Liver (tissue), 9 donors: ENCODE results near the gene S100PBP. TPM values are rescaled to one million over a fixed set of nuclear protein-coding genes. Genes with fewer than 3 reads are reported as not detected.

Experiments used
- DNase-seq: peaks from one replicate; pipeline ENCODE4 v3.0.0-alpha.2; 2017; ENCODE audit warnings: low spot score
- H3K27ac ChIP-seq, 2 donors: one replicate each; pipeline ENCODE4 v1.7.0; 2013; ENCODE audit warnings: inconsistent platforms in 2 of 2, low read length in 2 of 2, control low read depth in 1 of 2, low read depth in 1 of 2, mild to moderate bottlenecking in 1 of 2
- H3K27me3 ChIP-seq, 4 donors: one replicate each; pipeline versions ENCODE4 v1.6.1 to v1.7.0; 2013; ENCODE audit warnings: low read length in 3 of 4, inconsistent platforms in 1 of 4, mild to moderate bottlenecking in 1 of 4, moderate library complexity in 1 of 4; ENCODE audit not compliant: control insufficient read depth in 4 of 4, insufficient read depth in 4 of 4
- H3K36me3 ChIP-seq, 4 donors: one replicate each; pipeline versions ENCODE4 v1.6.1 to v1.7.0; 2013; ENCODE audit warnings: low read length in 3 of 4, mild to moderate bottlenecking in 3 of 4, low read depth in 1 of 4, moderate library complexity in 1 of 4; ENCODE audit not compliant: control insufficient read depth in 4 of 4, insufficient read depth in 3 of 4
- H3K4me1 ChIP-seq, 4 donors: one replicate each; pipeline versions ENCODE4 v1.6.1 to v1.7.0; 2013; ENCODE audit warnings: low read length in 3 of 4, mild to moderate bottlenecking in 3 of 4, moderate library complexity in 1 of 4; ENCODE audit not compliant: control insufficient read depth in 4 of 4, insufficient read depth in 4 of 4
- H3K4me3 ChIP-seq, 3 donors: one replicate each; pipeline versions ENCODE4 v1.6.1 to v1.7.0; 2013; ENCODE audit warnings: low read length in 3 of 3, control low read depth in 1 of 3, low read depth in 1 of 3, mild to moderate bottlenecking in 1 of 3
- H3K9ac ChIP-seq, 2 donors: one replicate each; pipeline ENCODE4 v1.7.0; 2013; ENCODE audit warnings: low read length in 2 of 2, mild to moderate bottlenecking in 2 of 2, moderate library complexity in 2 of 2, control low read depth in 1 of 2, low read depth in 1 of 2
- H3K9me3 ChIP-seq, 4 donors: one replicate each; pipeline versions ENCODE4 v1.6.1 to v1.7.0; 2013; ENCODE audit warnings: low read length in 3 of 4; ENCODE audit not compliant: control insufficient read depth in 4 of 4
- EGR1 ChIP-seq, 2 donors: IDR thresholded peaks; 2 replicates each; pipeline ENCODE4 v1.6.1; 2016 to 2018; ENCODE audit warnings: antibody characterized with exemption in 2 of 2, low read depth in 2 of 2
- FOXA1 ChIP-seq: IDR thresholded peaks from 2 replicates; pipeline ENCODE4 v1.6.1; 2016; ENCODE audit warnings: antibody characterized with exemption
- FOXA2 ChIP-seq: IDR thresholded peaks from 2 replicates; pipeline ENCODE4 v1.6.1; 2016; ENCODE audit warnings: antibody characterized with exemption
- HNF4A ChIP-seq, 2 donors: conservative IDR thresholded peaks; 2 replicates each; pipeline ENCODE4 v1.6.1; 2016; ENCODE audit warnings: antibody characterized with exemption in 2 of 2, mild to moderate bottlenecking in 2 of 2
- HNF4G ChIP-seq: IDR thresholded peaks from 2 replicates; pipeline ENCODE4 v1.6.1; 2016; ENCODE audit warnings: antibody characterized with exemption
- JUND ChIP-seq, 2 donors: IDR thresholded peaks; 2 replicates each; pipeline ENCODE4 v1.6.1; 2016; ENCODE audit warnings: antibody characterized with exemption in 2 of 2
- NR2F2 ChIP-seq: IDR thresholded peaks from 2 replicates; pipeline ENCODE4 v1.6.1; 2016; ENCODE audit warnings: antibody characterized with exemption
- RAD21 ChIP-seq, 2 donors: IDR thresholded peaks; 2 replicates each; pipeline ENCODE4 v1.6.1; 2016; ENCODE audit warnings: antibody characterized with exemption in 2 of 2, mild to moderate bottlenecking in 2 of 2
- RXRA ChIP-seq, 2 donors: IDR thresholded peaks; 2 replicates each; pipeline ENCODE4 v1.6.1; 2017 to 2018; ENCODE audit warnings: antibody characterized with exemption in 2 of 2, mild to moderate bottlenecking in 1 of 2
- SP1 ChIP-seq: IDR thresholded peaks from 2 replicates; pipeline ENCODE4 v1.6.1; 2018; ENCODE audit warnings: antibody characterized with exemption, mild to moderate bottlenecking
- TAF1 ChIP-seq: conservative IDR thresholded peaks from 2 replicates; pipeline ENCODE4 v1.6.1; 2016; ENCODE audit warnings: antibody characterized with exemption, mild to moderate bottlenecking
- YY1 ChIP-seq: IDR thresholded peaks from 2 replicates; pipeline ENCODE4 v1.6.1; 2016; ENCODE audit warnings: antibody characterized with exemption, mild to moderate bottlenecking
- WGBS: extraction: QIAGEN DNeasy Blood & Tissue Kit; methylation state at CpG from one replicate; pipeline ENCODE4 v1.1.7; 2013; 5-methylcytosine and 5-hydroxymethylcytosine counted together
- polyA plus RNA-seq, 2 donors: library from polyadenylated mRNA; stranded (reverse) in 1 of 2; unstranded in 1 of 2; fragments of 200-250 nt in 1 of 2; fragments of >200 nt in 1 of 2; fragmentation: Nextera tagmentation in 1 of 2; extraction: Ambion mirVana in 1 of 2; gene quantifications; one replicate each; pipeline versions ENCODE4 v1.2.1 to v1.2.3, GENCODE V29; 2013 to 2015
- total RNA-seq, 2 donors: library from RNA; depleted of rRNA; stranded (reverse); fragments of >200 nt; gene quantifications; one replicate each; pipeline ENCODE4 v1.2.3, GENCODE V29; 2014
- TF ChIP-seq, protein P1 (sequence below): fragments of 150-350 bp; IDR thresholded peaks from 2 replicates; pipeline ENCODE4 v1.5.1; 2017; ENCODE audit warnings: improper control_type of control experiment, low read depth, low read length; ENCODE audit not compliant: missing input control
- TF ChIP-seq, protein P2 (sequence below): IDR thresholded peaks from 2 replicates; pipeline ENCODE4 v1.6.1; 2016; ENCODE audit warnings: antibody characterized with exemption, mild to moderate bottlenecking
- TF ChIP-seq, protein P3 (sequence below): IDR thresholded peaks from 2 replicates; pipeline ENCODE4 v1.6.1; 2016; ENCODE audit warnings: antibody characterized with exemption
- TF ChIP-seq, protein P4 (sequence below): IDR thresholded peaks from 2 replicates; pipeline ENCODE4 v1.6.1; 2016; ENCODE audit warnings: antibody characterized with exemption
- donor health status: healthy.
- donor health status: healthy.
- donor health status: healthy.
- donor health status: healthy.
- donor health status: healthy.

The S100PBP gene
- total and polyA plus RNA-seq, 4 donors, result 1.9 to 24.8 (median 11.1) TPM

DNA sequence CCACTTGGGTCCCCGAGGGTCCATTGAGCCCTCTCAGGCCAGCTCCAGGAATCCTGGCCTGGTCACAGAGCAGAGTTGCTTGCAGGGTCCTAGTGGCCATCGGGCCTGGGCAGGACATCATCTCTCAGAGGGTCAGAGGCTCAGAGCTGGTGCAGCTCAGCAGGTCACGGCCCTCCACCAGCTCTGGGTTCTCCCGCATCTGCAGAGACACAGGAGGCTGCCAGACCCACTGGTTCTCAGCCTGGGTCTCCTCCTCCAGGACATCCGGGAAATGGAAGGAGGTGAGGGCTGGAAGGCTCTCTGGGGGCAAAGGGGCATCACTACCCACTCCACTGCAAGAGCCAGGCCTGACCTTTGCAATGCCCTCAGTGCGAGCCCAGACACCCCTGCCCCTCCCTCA, 77.2 kb downstream of the S100PBP start:
- TF ChIP-seq FOXA1 (no peak), HNF4A (conservative IDR thresholded peaks at IDR 0.05) (no peak), FOXA2 (no peak), EGR1 (IDR thresholded peaks at IDR 0.05; ENCODE audit: low read depth in 2 of 2) (no peak), NR2F2 (no peak), SP1 (no peak), JUND (IDR thresholded peaks at IDR 0.05) (no peak), TAF1 (no peak)
- TF ChIP-seq, protein P1, sequence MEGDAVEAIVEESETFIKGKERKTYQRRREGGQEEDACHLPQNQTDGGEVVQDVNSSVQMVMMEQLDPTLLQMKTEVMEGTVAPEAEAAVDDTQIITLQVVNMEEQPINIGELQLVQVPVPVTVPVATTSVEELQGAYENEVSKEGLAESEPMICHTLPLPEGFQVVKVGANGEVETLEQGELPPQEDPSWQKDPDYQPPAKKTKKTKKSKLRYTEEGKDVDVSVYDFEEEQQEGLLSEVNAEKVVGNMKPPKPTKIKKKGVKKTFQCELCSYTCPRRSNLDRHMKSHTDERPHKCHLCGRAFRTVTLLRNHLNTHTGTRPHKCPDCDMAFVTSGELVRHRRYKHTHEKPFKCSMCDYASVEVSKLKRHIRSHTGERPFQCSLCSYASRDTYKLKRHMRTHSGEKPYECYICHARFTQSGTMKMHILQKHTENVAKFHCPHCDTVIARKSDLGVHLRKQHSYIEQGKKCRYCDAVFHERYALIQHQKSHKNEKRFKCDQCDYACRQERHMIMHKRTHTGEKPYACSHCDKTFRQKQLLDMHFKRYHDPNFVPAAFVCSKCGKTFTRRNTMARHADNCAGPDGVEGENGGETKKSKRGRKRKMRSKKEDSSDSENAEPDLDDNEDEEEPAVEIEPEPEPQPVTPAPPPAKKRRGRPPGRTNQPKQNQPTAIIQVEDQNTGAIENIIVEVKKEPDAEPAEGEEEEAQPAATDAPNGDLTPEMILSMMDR, result no peak
- TF ChIP-seq, protein P2, sequence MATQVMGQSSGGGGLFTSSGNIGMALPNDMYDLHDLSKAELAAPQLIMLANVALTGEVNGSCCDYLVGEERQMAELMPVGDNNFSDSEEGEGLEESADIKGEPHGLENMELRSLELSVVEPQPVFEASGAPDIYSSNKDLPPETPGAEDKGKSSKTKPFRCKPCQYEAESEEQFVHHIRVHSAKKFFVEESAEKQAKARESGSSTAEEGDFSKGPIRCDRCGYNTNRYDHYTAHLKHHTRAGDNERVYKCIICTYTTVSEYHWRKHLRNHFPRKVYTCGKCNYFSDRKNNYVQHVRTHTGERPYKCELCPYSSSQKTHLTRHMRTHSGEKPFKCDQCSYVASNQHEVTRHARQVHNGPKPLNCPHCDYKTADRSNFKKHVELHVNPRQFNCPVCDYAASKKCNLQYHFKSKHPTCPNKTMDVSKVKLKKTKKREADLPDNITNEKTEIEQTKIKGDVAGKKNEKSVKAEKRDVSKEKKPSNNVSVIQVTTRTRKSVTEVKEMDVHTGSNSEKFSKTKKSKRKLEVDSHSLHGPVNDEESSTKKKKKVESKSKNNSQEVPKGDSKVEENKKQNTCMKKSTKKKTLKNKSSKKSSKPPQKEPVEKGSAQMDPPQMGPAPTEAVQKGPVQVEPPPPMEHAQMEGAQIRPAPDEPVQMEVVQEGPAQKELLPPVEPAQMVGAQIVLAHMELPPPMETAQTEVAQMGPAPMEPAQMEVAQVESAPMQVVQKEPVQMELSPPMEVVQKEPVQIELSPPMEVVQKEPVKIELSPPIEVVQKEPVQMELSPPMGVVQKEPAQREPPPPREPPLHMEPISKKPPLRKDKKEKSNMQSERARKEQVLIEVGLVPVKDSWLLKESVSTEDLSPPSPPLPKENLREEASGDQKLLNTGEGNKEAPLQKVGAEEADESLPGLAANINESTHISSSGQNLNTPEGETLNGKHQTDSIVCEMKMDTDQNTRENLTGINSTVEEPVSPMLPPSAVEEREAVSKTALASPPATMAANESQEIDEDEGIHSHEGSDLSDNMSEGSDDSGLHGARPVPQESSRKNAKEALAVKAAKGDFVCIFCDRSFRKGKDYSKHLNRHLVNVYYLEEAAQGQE, result no peak
- TF ChIP-seq, protein P3, sequence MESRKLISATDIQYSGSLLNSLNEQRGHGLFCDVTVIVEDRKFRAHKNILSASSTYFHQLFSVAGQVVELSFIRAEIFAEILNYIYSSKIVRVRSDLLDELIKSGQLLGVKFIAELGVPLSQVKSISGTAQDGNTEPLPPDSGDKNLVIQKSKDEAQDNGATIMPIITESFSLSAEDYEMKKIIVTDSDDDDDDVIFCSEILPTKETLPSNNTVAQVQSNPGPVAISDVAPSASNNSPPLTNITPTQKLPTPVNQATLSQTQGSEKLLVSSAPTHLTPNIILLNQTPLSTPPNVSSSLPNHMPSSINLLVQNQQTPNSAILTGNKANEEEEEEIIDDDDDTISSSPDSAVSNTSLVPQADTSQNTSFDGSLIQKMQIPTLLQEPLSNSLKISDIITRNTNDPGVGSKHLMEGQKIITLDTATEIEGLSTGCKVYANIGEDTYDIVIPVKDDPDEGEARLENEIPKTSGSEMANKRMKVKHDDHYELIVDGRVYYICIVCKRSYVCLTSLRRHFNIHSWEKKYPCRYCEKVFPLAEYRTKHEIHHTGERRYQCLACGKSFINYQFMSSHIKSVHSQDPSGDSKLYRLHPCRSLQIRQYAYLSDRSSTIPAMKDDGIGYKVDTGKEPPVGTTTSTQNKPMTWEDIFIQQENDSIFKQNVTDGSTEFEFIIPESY, result no peak
- Histone ChIP-seq H3K27me3 (no peaks in the 10 kb centered on the region), H3K4me1 (peaks cover 0 to 11% (median 5%) of the 10 kb centered on the region in 4 donors), H3K27ac (no peak overlapping the region), H3K4me3 (no peak overlapping the region), H3K9me3 (no peaks in the 10 kb centered on the region), H3K9ac (no peak overlapping the region), H3K36me3 (no peaks in the 10 kb centered on the region)
- 91% methylated on average over 6 of the region's 6 CpGs for WGBS
- no peak for DNase-seq

DNA sequence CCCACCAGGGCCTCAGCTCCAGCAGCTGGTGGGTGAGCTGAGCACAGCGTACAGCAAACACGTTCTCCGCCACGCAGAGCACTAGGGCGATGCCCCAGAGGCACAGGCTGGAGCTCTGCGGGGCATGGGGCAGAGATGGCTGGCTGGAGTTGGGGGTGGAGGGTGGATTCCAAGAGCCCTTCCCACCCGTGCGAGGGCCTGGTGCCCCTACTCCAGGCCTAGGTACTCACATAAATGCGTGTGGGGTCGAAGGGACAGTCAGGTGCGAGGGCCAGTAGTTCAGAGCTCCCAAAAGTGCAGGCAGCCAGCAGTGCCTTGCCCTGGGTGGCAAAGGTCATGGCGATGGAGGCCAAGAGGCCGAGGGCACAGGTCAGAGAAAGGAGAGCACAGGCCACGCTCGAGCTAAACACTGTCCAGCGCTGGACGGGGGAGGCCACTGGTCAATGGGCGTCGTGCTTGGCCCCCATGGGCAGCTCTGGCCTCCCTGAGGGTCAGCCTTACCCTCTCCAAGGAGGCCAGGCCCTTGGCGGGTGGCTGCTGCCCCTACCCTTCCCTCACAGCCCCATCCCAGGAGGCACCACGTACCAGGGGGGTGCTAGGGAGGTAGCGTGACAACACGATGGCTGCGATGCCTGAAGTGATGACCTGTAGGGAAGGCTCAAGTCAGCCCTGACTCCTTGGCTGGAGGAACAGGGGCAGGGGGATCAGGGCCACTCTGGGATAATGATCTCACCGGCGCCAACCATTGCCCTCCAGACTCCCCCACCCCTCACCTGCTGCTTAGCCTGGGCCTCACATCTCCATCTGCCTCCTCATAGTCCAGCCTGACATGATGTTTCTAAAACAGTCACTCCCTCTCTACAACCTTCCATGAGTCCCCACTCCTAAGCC, 78.1 kb downstream of the S100PBP start:
- TF ChIP-seq YY1 (no peak), NR2F2 (peak; percentile 60), SP1 (peak; percentile 23), HNF4A (conservative IDR thresholded peaks at IDR 0.05) (peak; percentile 93 to 95), RAD21 (IDR thresholded peaks at IDR 0.05) (no peak), HNF4G (peak; percentile 77), FOXA2 (no peak), EGR1 (IDR thresholded peaks at IDR 0.05; ENCODE audit: low read depth in 2 of 2) (no peak), RXRA (IDR thresholded peaks at IDR 0.05) (peak; percentile 91 to 93)
- TF ChIP-seq, protein P3, result no peak
- TF ChIP-seq, protein P1, result no peak
- TF ChIP-seq, protein P4, sequence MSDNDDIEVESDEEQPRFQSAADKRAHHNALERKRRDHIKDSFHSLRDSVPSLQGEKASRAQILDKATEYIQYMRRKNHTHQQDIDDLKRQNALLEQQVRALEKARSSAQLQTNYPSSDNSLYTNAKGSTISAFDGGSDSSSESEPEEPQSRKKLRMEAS, result no peak
- H3K9me3 ChIP-seq, result no peaks in the 10 kb centered on the region
- H3K4me3 ChIP-seq, result no peak overlapping the region
- peaks cover 0 to 14% (median 6%) of the 10 kb centered on the region in 4 donors for H3K4me1 ChIP-seq
- WGBS, result 68% methylated on average over 26 of the region's 26 CpGs
- H3K9ac ChIP-seq, result no peak overlapping the region
- H3K27ac ChIP-seq, result no peak overlapping the region
- no peak for DNase-seq
- no peaks in the 10 kb centered on the region for H3K36me3 ChIP-seq
- no peaks in the 10 kb centered on the region for H3K27me3 ChIP-seq
